ENCODE data around the gene TRIOBP. TPM values are rescaled to one million over a fixed set of nuclear protein-coding genes. Genes with fewer than 3 reads are reported as not detected.

Gene TRIOBP
- total and polyA plus RNA-seq, 2 of the 13 experiments (the other 11 are each of a cell fraction or from before 2014, with no cell fraction given) = 6.1 to 15.4 TPM

DNA sequence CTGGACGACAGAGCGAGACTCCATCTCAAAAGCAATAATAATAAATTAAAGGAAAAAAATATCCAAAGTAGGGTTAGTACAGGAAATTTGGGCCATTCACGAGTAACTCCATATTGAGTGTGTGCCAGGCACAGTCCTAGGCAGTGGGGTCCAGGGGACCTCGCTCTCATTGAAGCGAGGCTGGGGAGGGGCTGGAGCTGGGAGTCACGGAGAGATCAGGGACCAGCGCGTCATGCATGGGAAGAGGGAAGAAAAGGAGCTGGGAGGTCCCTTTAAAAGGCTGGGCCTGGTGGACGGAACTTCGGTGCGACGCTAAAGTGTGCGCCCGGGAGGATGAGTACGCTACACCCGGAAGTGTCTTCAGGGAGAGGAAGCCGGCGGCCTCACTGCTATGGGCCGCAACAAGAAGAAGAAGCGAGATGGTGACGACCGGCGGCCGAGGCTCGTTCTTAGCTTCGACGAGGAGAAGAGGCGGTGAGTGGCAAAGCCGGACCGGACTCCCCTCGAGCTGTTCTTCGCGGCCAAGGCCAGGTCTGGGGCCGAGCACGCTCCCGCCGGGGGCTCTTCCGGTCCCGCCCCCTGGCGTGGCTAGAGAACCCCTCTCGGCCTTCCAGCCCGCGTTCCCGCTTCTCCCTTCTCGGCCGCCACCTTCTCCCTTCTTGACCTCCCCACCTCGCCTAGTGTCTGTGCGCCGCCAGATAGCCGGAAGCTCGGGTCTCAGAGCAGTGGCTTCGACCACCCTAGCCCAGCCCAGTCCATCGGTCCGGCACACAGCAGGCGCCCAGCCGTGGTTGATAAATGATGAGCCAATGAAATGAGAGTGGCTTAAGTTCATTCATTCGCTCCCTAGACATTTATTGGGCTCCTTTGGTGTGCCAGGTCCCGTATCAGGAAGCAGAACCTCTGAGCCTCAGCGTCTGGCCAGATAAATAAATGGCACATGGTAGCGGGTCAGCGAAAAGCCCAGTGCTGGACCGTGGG, 10.6 kb upstream of the TRIOBP start, which contains the start of gene NOL12 (continued):
- peak; percentile 48 for TF ChIP-seq YY1 (IDR thresholded peaks at IDR 0.05; ENCODE audit: insufficient read depth, insufficient replicate concordance, low read depth, low read length)
- TF ChIP-seq CERS6 (CRISPR knock-in tag; IDR thresholded peaks at IDR 0.05) = no peak
- TF ChIP-seq FOXK1 (CRISPR knock-in tag; IDR thresholded peaks at IDR 0.05; ENCODE audit: borderline replicate concordance, low read depth) = peak; percentile 91
- TF ChIP-seq NFE2 (CRISPR knock-in tag; IDR thresholded peaks at IDR 0.05) = no peak
- TF ChIP-seq ZNF790 (CRISPR knock-in tag; IDR thresholded peaks at IDR 0.05; ENCODE audit: borderline replicate concordance) = peak; percentile 62; the same call in 1 of the 2 replicates
- no peak for TF ChIP-seq MAFF (IDR thresholded peaks at IDR 0.05; ENCODE audit: low read depth, low read length)
- TF ChIP-seq HOXD1 (CRISPR knock-in tag; IDR thresholded peaks at IDR 0.05) = 0 out of 2 replicates have a peak, but pooled peaks have one; percentile 28
- TF ChIP-seq ZNF121 (CRISPR knock-in tag; IDR thresholded peaks at IDR 0.05) = peak; percentile 86
- TF ChIP-seq SMAD3 (CRISPR knock-in tag; IDR thresholded peaks at IDR 0.05) = peak; percentile 75
- peak; percentile 64 for TF ChIP-seq FOXA3 (CRISPR knock-in tag; IDR thresholded peaks at IDR 0.05)
- TF ChIP-seq ZNF44 (CRISPR knock-in tag; IDR thresholded peaks at IDR 0.05) = peak; percentile 49
- TF ChIP-seq SMAD9 (CRISPR knock-in tag; IDR thresholded peaks at IDR 0.05) = no peak
- 0 out of 2 replicates have a peak, but pooled peaks have one; percentile 52 for TF ChIP-seq ZNF670 (CRISPR knock-in tag; IDR thresholded peaks at IDR 0.05; ENCODE audit: borderline replicate concordance)
- peak; percentile 86 for TF ChIP-seq RBM39 (IDR thresholded peaks at IDR 0.05; ENCODE audit: low read depth, low read length, poor library complexity, severe bottlenecking)
- no peak for TF ChIP-seq NCOA1 (CRISPR knock-in tag; IDR thresholded peaks at IDR 0.05)
- no peak for TF ChIP-seq CCAR2 (optimal IDR thresholded peaks at IDR 0.05; ENCODE audit: low read depth, low read length)
- TF ChIP-seq, protein P1, sequence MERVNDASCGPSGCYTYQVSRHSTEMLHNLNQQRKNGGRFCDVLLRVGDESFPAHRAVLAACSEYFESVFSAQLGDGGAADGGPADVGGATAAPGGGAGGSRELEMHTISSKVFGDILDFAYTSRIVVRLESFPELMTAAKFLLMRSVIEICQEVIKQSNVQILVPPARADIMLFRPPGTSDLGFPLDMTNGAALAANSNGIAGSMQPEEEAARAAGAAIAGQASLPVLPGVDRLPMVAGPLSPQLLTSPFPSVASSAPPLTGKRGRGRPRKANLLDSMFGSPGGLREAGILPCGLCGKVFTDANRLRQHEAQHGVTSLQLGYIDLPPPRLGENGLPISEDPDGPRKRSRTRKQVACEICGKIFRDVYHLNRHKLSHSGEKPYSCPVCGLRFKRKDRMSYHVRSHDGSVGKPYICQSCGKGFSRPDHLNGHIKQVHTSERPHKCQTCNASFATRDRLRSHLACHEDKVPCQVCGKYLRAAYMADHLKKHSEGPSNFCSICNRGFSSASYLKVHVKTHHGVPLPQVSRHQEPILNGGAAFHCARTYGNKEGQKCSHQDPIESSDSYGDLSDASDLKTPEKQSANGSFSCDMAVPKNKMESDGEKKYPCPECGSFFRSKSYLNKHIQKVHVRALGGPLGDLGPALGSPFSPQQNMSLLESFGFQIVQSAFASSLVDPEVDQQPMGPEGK (CRISPR knock-in tag; IDR thresholded peaks at IDR 0.05) = peak; percentile 55; the same call in 1 of the 2 replicates
- TF ChIP-seq PTBP1 (IDR thresholded peaks at IDR 0.05; ENCODE audit: low read depth, low read length, poor library complexity, severe bottlenecking) = no peak
- TF ChIP-seq ZNF160 (CRISPR knock-in tag; IDR thresholded peaks at IDR 0.05) = no peak
- TF ChIP-seq, protein P2, sequence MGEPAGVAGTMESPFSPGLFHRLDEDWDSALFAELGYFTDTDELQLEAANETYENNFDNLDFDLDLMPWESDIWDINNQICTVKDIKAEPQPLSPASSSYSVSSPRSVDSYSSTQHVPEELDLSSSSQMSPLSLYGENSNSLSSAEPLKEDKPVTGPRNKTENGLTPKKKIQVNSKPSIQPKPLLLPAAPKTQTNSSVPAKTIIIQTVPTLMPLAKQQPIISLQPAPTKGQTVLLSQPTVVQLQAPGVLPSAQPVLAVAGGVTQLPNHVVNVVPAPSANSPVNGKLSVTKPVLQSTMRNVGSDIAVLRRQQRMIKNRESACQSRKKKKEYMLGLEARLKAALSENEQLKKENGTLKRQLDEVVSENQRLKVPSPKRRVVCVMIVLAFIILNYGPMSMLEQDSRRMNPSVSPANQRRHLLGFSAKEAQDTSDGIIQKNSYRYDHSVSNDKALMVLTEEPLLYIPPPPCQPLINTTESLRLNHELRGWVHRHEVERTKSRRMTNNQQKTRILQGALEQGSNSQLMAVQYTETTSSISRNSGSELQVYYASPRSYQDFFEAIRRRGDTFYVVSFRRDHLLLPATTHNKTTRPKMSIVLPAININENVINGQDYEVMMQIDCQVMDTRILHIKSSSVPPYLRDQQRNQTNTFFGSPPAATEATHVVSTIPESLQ (CRISPR knock-in tag; conservative IDR thresholded peaks at IDR 0.05) = no peak; the same call in 1 of the 2 replicates
- TF ChIP-seq KLF9 (CRISPR knock-in tag; IDR thresholded peaks at IDR 0.05; ENCODE audit: low read depth) = 0 out of 2 replicates have a peak, but pooled peaks have one; percentile 49
- TF ChIP-seq SNAPC2 (CRISPR knock-in tag; IDR thresholded peaks at IDR 0.05) = no peak
- peak; percentile 89 for TF ChIP-seq EED (CRISPR knock-in tag; IDR thresholded peaks at IDR 0.05)
- TF ChIP-seq ATAD3A (CRISPR knock-in tag; IDR thresholded peaks at IDR 0.05) = no peak
- TF ChIP-seq MED13 (CRISPR knock-in tag; IDR thresholded peaks at IDR 0.05) = peak; percentile 31; the same call in 1 of the 2 replicates
